KMS-11 (cell line): Measurements from ENCODE around the gene SLC2A11.

Source experiments
- H2AFZ ChIP-seq: fragments of 200-600 bp; sonication (generic); 2 replicates; pipeline ENCODE4 v1.6.1; 2016; ENCODE audit warnings: antibody characterized with exemption, mixed run types, low read depth
- H3K27ac ChIP-seq: fragments of 200-600 bp; sonication (generic); 2 replicates; pipeline ENCODE4 v1.6.1; 2016; ENCODE audit warnings: mild to moderate bottlenecking, mixed run types
- H3K27me3 ChIP-seq: fragments of 200-600 bp; sonication (generic); 2 replicates; pipeline ENCODE4 v1.6.1; 2017; ENCODE audit warnings: mild to moderate bottlenecking, low read depth, mixed run types, moderate library complexity; ENCODE audit not compliant: insufficient read depth
- H3K36me3 ChIP-seq: fragments of 200-600 bp; sonication (generic); 2 replicates; pipeline ENCODE4 v1.6.1; 2017; ENCODE audit warnings: mild to moderate bottlenecking, mixed run types; ENCODE audit not compliant: insufficient read depth
- H3K4me1 ChIP-seq: fragments of 200-600 bp; sonication (generic); 2 replicates; pipeline ENCODE4 v1.6.1; 2016; ENCODE audit warnings: mild to moderate bottlenecking, low read depth, mixed run types; ENCODE audit not compliant: poor library complexity, severe bottlenecking
- H3K4me2 ChIP-seq: fragments of 200-600 bp; sonication (generic); 2 replicates; pipeline ENCODE4 v1.7.0; 2016; ENCODE audit warnings: mild to moderate bottlenecking, mixed run types
- H3K4me3 ChIP-seq: fragments of 200-600 bp; sonication (generic); IDR thresholded peaks from 2 replicates; pipeline ENCODE4 v1.6.1; 2017; ENCODE audit warnings: low read depth, low read length, mixed read lengths; ENCODE audit not compliant: insufficient read depth
- H3K79me2 ChIP-seq: fragments of 200-600 bp; sonication (generic); 2 replicates; pipeline ENCODE4 v1.6.1; 2016; ENCODE audit warnings: low read depth, mixed run types; ENCODE audit not compliant: insufficient read depth
- H3K9ac ChIP-seq: fragments of 200-600 bp; sonication (generic); 2 replicates; pipeline ENCODE4 v1.6.1; 2016; ENCODE audit warnings: mild to moderate bottlenecking, mixed run types
- H4K20me1 ChIP-seq: fragments of 200-600 bp; sonication (generic); 2 replicates; pipeline ENCODE4 v1.6.1; 2016; ENCODE audit warnings: mild to moderate bottlenecking, mixed run types; ENCODE audit not compliant: insufficient read depth
- CTCF ChIP-seq: fragments of 200-600 bp; sonication (generic); conservative IDR thresholded peaks from 2 replicates; pipeline ENCODE4 v1.6.1; 2017; ENCODE audit warnings: low read depth, mild to moderate bottlenecking, antibody characterized with exemption, low read length, moderate library complexity, mixed read lengths

Gene SLC2A11

GRCh38 chr22:23840026-23840425 is 17.6 kb upstream of the SLC2A11 start:
- H3K36me3 ChIP-seq: no peaks in the 10 kb centered on the region
- peak overlapping the region; percentile 59; the same call in 1 of the 2 replicates for H3K9ac ChIP-seq
- H3K79me2 ChIP-seq: peaks cover 29% of the 10 kb centered on the region
- H3K27ac ChIP-seq: peak overlapping the region; percentile 50; the same call in 1 of the 2 replicates
- no peaks in the 10 kb centered on the region for H4K20me1 ChIP-seq
- H3K4me3 ChIP-seq: no peak overlapping the region
- peak overlapping the region; percentile 56 for H3K4me2 ChIP-seq
- H3K4me1 ChIP-seq: peaks cover 75% of the 10 kb centered on the region
- no peak for TF ChIP-seq CTCF
- H2AFZ ChIP-seq: no peak overlapping the region
- H3K27me3 ChIP-seq: no peaks in the 10 kb centered on the region

- Histone ChIP-seq H3K27me3 (no peaks in the 10 kb centered on the region), H4K20me1 (no peaks in the 10 kb centered on the region), H3K4me2 (peak overlapping the region; percentile 23; the same call in 1 of the 2 replicates), H3K27ac (peak overlapping the region; percentile 100; the same call in 1 of the 2 replicates), H3K9ac (no peak overlapping the region; the same call in 1 of the 2 replicates), H3K79me2 (peaks cover 21% of the 10 kb centered on the region), H3K36me3 (no peaks in the 10 kb centered on the region), H3K4me1 (peaks cover 75% of the 10 kb centered on the region), H3K4me3 (no peak overlapping the region), H2AFZ (no peak overlapping the region)
- TF ChIP-seq CTCF: no peak
These were observed 16.4 kb upstream of the SLC2A11 start for GRCh38 chr22:23841292-23841691.

- Histone ChIP-seq H3K27me3 (no peaks in the 10 kb centered on the region), H3K4me3 (no peak overlapping the region), H3K27ac (peak overlapping the region; percentile 100; the same call in 1 of the 2 replicates), H3K36me3 (no peaks in the 10 kb centered on the region), H4K20me1 (no peaks in the 10 kb centered on the region), H3K9ac (peak overlapping the region; percentile 34; the same call in 1 of the 2 replicates), H3K79me2 (peaks cover 15% of the 10 kb centered on the region), H2AFZ (no peak overlapping the region), H3K4me2 (peak overlapping the region; percentile 99; the same call in 1 of the 2 replicates), H3K4me1 (peaks cover 76% of the 10 kb centered on the region)
- TF ChIP-seq CTCF: no peak
These were observed 15.8 kb upstream of the SLC2A11 start for GRCh38 chr22:23841736-23842445.

- H3K27me3 ChIP-seq: no peaks in the 10 kb centered on the region
- no peaks in the 10 kb centered on the region for H3K36me3 ChIP-seq
- H3K4me3 ChIP-seq: no peak overlapping the region
- peak overlapping the region; percentile 34; the same call in 1 of the 2 replicates for H3K9ac ChIP-seq
- H2AFZ ChIP-seq: no peak overlapping the region
- H4K20me1 ChIP-seq: no peaks in the 10 kb centered on the region
- peak overlapping the region; percentile 99; the same call in 1 of the 2 replicates for H3K4me2 ChIP-seq
- no peak for TF ChIP-seq CTCF
- H3K27ac ChIP-seq: peak overlapping the region; percentile 100
- H3K4me1 ChIP-seq: peaks cover 83% of the 10 kb centered on the region
- peaks cover 8% of the 10 kb centered on the region for H3K79me2 ChIP-seq
These were observed 15.1 kb upstream of the SLC2A11 start for GRCh38 chr22:23842599-23842998.
